C4-2B (cell line): Measurements from ENCODE around the gene SAMM50.

Experiments used
- H3K27ac ChIP-seq: fragments of 450-650 bp; 2 replicates; pipeline ENCODE4 v1.5.1; 2017
- ZFX ChIP-seq: fragments of 450-650 bp; IDR thresholded peaks from 2 replicates; pipeline ENCODE4 v1.6.1; 2017
- TF ChIP-seq, protein P1 (sequence below): fragments of 450-650 bp; conservative IDR thresholded peaks from 2 replicates; pipeline ENCODE4 v1.5.1; 2017; ENCODE audit warnings: mild to moderate bottlenecking

SAMM50 gene

DNA sequence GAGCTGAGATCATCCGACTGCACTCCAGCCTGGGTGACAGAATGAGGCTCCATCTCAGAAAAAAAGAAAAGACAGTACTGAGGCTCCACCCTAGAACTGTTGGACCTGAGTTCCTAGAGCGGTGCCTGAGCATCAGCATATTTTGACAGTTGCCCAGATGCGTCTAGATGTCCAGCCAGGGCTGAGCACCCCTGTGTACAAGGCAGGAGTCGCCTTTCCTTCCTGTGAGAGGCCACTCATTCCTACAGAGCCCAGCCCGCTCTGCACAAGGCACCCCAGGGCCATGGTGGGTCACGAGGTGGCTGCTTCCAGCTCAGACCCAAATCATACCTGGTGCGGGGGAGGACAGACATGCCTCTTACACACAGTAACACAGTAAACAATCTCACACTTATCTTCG is 15.9 kb downstream of the SAMM50 start:
- TF ChIP-seq, protein P1, sequence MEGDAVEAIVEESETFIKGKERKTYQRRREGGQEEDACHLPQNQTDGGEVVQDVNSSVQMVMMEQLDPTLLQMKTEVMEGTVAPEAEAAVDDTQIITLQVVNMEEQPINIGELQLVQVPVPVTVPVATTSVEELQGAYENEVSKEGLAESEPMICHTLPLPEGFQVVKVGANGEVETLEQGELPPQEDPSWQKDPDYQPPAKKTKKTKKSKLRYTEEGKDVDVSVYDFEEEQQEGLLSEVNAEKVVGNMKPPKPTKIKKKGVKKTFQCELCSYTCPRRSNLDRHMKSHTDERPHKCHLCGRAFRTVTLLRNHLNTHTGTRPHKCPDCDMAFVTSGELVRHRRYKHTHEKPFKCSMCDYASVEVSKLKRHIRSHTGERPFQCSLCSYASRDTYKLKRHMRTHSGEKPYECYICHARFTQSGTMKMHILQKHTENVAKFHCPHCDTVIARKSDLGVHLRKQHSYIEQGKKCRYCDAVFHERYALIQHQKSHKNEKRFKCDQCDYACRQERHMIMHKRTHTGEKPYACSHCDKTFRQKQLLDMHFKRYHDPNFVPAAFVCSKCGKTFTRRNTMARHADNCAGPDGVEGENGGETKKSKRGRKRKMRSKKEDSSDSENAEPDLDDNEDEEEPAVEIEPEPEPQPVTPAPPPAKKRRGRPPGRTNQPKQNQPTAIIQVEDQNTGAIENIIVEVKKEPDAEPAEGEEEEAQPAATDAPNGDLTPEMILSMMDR = no peak
- TF ChIP-seq ZFX = no peak
- no peak overlapping the region for H3K27ac ChIP-seq

DNA sequence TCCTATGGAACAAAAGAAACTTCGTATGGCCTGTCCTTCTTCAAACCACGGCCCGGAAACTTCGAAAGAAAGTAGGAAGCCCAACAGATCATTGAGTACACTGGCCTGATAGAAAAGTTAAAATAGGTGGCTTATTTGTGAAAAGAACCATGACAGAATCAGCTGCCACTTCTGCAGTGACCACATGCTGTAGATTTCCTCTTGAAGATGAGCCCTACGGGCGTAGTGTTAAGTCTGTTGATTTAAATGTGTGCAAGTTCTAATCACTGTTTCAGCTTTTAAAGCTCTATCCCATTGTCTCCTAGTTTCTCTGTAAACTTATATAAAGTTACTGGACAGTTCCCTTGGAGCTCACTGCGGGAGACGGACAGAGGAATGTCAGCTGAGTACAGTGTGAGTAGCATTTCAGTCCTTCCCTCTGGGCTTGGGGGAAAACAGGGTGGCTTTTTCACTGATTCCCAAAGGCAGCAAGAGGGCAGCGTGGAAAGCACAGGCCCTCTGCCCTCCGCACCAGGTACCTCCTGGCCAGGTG is 17.8 kb downstream of the SAMM50 start:
- no peak for TF ChIP-seq ZFX
- TF ChIP-seq, protein P1 = no peak
- no peak overlapping the region for H3K27ac ChIP-seq

- H3K27ac ChIP-seq = no peak overlapping the region
- no peak for TF ChIP-seq ZFX
- TF ChIP-seq, protein P1 = no peak
Measured at GRCh38 chr22:43974028-43974545, 18.8 kb downstream of the SAMM50 start.

DNA sequence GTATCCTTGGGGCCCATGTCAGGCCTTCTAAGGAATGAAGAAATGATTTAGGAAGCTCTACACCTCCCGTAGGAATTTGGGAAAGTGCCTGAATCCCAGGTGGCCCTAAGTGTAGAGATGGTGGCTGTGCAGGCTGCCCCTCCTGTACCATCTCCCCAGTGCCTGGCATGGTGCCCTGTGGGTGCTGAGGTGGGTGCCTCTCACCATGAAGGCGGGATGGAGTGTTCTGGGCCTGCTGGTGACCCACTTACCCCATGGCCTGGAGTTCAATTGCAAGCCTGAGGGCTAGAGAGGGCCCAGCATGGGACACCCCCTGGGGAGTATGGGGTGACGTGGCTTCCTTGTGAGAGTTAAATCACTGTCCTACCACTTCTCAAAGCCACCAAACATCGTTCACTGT is 19.8 kb downstream of the SAMM50 start:
- no peak for TF ChIP-seq ZFX
- TF ChIP-seq, protein P1 = no peak
- H3K27ac ChIP-seq = no peak overlapping the region

DNA sequence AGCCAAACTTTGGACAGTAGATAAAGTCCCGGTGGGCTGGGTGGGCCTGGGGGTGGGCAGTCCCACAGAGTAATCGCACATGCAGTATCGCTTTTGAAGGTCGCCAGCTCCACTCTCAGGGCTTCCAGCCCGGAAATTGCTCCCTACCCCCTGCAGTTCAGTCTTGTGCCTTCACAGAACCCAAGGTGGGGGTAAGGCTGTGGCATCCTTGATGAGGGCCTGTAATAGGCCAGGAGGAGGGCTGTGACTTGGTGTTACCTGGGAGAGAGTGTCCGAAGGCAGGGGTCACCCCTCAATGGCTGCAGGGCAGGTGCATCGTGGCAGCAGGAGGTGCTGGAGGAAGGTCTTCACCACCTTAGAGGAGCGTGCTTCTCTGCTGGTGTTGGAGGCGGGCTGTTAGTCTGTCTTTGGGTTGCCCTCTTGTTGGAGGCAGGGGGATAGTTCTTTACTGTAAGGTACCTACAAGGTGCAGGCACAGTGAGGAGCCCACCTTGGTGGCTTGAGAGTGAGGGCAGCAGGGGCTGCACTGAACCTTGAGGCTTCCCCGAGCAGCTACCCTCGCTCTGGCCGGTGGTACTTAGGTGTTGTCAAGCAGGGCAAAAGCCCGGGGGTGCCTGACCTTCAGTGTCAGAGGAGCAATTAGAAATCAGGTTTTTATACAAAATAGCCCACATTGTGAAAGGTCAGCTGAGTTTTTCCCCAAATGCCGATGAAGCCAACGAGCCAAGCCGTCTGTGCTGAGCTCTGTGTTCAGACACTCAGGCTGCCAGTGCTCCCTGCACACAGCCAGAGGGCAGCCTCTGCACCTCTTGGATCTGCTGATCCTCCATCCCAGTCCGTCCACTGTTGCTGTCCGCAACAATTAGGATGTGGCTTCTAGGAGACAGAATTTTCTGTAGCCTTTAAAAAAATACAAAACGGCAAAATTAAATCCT is 21.9 kb downstream of the SAMM50 start:
- no peak for TF ChIP-seq ZFX
- TF ChIP-seq, protein P1 = no peak
- H3K27ac ChIP-seq = no peak overlapping the region

GRCh38 chr22:43978558-43978957 is 23.3 kb downstream of the SAMM50 start:
- H3K27ac ChIP-seq = no peak overlapping the region
- TF ChIP-seq, protein P1 = no peak
- TF ChIP-seq ZFX = no peak

DNA sequence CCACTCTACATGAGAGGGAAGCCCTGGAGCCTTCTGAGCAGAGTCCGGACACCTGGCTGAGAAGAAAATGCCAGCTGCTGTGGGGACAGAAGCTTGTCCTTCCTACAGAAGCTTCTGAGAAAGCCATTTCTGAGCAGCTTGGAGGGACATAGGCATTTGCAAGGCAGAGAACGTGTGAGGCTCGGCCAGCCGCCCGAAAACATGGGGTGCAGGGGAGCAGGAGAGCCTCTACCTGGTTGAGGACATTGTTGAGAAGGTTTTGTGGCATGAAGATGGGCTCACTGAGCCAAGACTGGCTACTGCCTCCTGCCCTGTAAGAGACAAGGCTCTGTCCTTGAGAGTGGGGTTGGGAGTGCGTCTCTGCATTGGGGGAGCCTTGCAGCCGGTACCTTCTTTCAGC is 25.3 kb downstream of the SAMM50 start:
- H3K27ac ChIP-seq = no peak overlapping the region
- TF ChIP-seq, protein P1 = no peak
- no peak for TF ChIP-seq ZFX
